ENCODE measurements around the gene FSIP1. TPM values are rescaled to one million over a fixed set of nuclear protein-coding genes. Genes with fewer than 3 reads are reported as not detected.

FSIP1 gene
- total RNA-seq, 2 experiments from 2014 or later: 0.22 to 0.34 TPM

DNA sequence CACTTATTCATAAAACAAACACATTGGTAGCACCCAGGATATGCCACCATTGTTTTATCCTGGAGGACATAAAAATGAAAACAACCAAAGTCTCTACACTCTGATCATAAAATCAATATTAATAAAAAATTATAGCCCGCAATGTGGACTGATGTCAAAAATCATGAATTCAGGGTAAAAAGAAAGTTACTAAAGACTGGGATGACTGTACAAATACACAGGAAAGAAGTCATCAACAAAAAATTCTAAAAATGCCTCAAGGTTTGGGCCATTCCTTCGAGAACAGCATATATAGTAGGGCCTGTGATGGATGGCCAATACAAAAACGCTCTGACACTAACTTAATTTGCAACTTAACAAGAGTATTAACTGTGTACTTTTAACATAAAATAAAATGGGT, 125.0 kb downstream of the FSIP1 start:
- POLR2A ChIA-PET: no interaction called here
- no peak for DNase-seq
- Mint-ChIP-seq H3K9me3 (no peaks in the 10 kb centered on the region), H3K36me3 (ENCODE audit: low read depth) (no peaks in the 10 kb centered on the region), H3K27ac (no peak overlapping the region), H3K27me3 (no peaks in the 10 kb centered on the region), H3K4me3 (no peak overlapping the region), H3K4me1 (ENCODE audit: low read depth) (no peaks in the 10 kb centered on the region)
- no peaks in the 10 kb centered on the region for H3K27me3 ChIP-seq (ENCODE audit: control insufficient read depth in 1 of 2, insufficient read depth in 2 of 2, low read length in 2 of 2)
- CTCF ChIA-PET: interaction anchor here (0.7 kb wide), 1 partner anchor 373 kb away, joined by 4 read pairs; no protein-coding TSS in a partner anchor
- TF ChIP-seq, protein P1, sequence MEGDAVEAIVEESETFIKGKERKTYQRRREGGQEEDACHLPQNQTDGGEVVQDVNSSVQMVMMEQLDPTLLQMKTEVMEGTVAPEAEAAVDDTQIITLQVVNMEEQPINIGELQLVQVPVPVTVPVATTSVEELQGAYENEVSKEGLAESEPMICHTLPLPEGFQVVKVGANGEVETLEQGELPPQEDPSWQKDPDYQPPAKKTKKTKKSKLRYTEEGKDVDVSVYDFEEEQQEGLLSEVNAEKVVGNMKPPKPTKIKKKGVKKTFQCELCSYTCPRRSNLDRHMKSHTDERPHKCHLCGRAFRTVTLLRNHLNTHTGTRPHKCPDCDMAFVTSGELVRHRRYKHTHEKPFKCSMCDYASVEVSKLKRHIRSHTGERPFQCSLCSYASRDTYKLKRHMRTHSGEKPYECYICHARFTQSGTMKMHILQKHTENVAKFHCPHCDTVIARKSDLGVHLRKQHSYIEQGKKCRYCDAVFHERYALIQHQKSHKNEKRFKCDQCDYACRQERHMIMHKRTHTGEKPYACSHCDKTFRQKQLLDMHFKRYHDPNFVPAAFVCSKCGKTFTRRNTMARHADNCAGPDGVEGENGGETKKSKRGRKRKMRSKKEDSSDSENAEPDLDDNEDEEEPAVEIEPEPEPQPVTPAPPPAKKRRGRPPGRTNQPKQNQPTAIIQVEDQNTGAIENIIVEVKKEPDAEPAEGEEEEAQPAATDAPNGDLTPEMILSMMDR (IDR thresholded peaks at IDR 0.05): no peak
- no peaks in the 10 kb centered on the region for H3K4me1 ChIP-seq (ENCODE audit: insufficient read depth, low read length)
- no peak for ATAC-seq (ENCODE audit: poor library complexity)
- intact Hi-C loops (cut with DNase I, micrococcal nuclease): no loop called here
- H3K4me3 ChIP-seq (ENCODE audit: low read length): no peak overlapping the region
- H3K27ac ChIP-seq (ENCODE audit: low read depth in 1 of 2, low read length in 2 of 2): no peak overlapping the region
- H3K36me3 ChIP-seq (ENCODE audit: insufficient read depth, low read length): no peaks in the 10 kb centered on the region
- H3K9me3 ChIP-seq (ENCODE audit: control insufficient read depth in 1 of 2, insufficient read depth in 1 of 2, low read length in 2 of 2): no peaks in the 10 kb centered on the region

DNA sequence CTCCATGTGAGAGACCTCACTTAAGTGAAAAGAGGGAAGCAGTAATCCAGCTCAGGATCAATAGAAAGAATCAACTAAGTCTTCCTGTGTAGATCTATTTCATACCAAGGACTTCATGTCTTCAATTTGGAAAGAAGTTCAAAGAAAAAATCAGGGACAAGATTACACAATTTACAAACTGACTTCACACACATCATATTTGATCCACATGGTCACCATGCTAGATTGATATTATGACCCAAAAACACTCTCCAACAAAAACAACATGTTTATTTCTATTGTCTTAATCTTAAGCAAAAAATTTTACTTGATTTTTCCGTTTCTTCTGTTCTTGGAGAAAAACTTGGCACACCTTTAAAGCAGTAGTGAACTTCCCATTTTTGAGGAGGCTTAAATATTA, 125.5 kb downstream of the FSIP1 start:
- DNase-seq: no peak
- Histone ChIP-seq H3K9me3 (ENCODE audit: control insufficient read depth in 1 of 2, insufficient read depth in 1 of 2, low read length in 2 of 2) (no peaks in the 10 kb centered on the region), H3K27me3 (ENCODE audit: control insufficient read depth in 1 of 2, insufficient read depth in 2 of 2, low read length in 2 of 2) (no peaks in the 10 kb centered on the region), H3K27ac (ENCODE audit: low read depth in 1 of 2, low read length in 2 of 2) (no peak overlapping the region), H3K4me1 (ENCODE audit: insufficient read depth, low read length) (no peaks in the 10 kb centered on the region), H3K4me3 (ENCODE audit: low read length) (no peak overlapping the region), H3K36me3 (ENCODE audit: insufficient read depth, low read length) (no peaks in the 10 kb centered on the region)
- Mint-ChIP-seq H3K9me3 (no peaks in the 10 kb centered on the region), H3K4me1 (ENCODE audit: low read depth) (no peaks in the 10 kb centered on the region), H3K27me3 (no peaks in the 10 kb centered on the region), H3K27ac (no peak overlapping the region), H3K36me3 (ENCODE audit: low read depth) (no peaks in the 10 kb centered on the region), H3K4me3 (no peak overlapping the region)
- no peak for ATAC-seq (ENCODE audit: poor library complexity)
- ChIA-PET CTCF (no interaction called here), POLR2A (no interaction called here)
- intact Hi-C loops (cut with DNase I, micrococcal nuclease): no loop called here
- TF ChIP-seq, protein P1 (IDR thresholded peaks at IDR 0.05): no peak

DNA sequence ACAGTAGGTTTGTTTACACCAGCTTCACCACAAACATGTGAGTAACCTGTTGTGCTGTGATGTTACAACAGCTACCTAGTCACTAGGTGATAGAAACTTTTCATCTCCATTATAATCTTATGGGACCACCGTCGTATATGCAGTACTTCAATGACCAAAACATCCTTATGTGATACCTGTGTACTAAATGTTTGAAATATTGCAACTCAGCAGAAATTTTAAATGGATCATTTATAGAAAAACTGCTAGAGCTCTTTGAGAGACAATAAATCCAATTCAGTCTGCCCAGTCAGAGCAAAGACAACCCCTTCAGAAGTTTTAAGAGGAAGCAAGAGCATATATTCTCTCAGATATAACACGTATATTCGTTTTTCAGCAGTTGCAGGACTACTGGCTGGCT, 128.3 kb downstream of the FSIP1 start:
- Histone ChIP-seq H3K27ac (ENCODE audit: low read depth in 1 of 2, low read length in 2 of 2) (no peak overlapping the region), H3K4me3 (ENCODE audit: low read length) (no peak overlapping the region), H3K4me1 (ENCODE audit: insufficient read depth, low read length) (no peaks in the 10 kb centered on the region), H3K9me3 (ENCODE audit: control insufficient read depth in 1 of 2, insufficient read depth in 1 of 2, low read length in 2 of 2) (no peaks in the 10 kb centered on the region), H3K27me3 (ENCODE audit: control insufficient read depth in 1 of 2, insufficient read depth in 2 of 2, low read length in 2 of 2) (no peaks in the 10 kb centered on the region), H3K36me3 (ENCODE audit: insufficient read depth, low read length) (no peaks in the 10 kb centered on the region)
- Mint-ChIP-seq H3K27ac (no peak overlapping the region), H3K36me3 (ENCODE audit: low read depth) (no peaks in the 10 kb centered on the region), H3K4me3 (no peak overlapping the region), H3K27me3 (no peaks in the 10 kb centered on the region), H3K9me3 (no peaks in the 10 kb centered on the region), H3K4me1 (ENCODE audit: low read depth) (no peaks in the 10 kb centered on the region)
- CTCF ChIA-PET: interaction anchor here (0.6 to 1.2 kb wide), 2 partner anchors 24 to 811 kb away, joined by 3 to 4 read pairs; no protein-coding TSS in a partner anchor
- TF ChIP-seq, protein P1 (IDR thresholded peaks at IDR 0.05): no peak
- DNase-seq (no peak), ATAC-seq (ENCODE audit: poor library complexity) (no peak)
- POLR2A ChIA-PET: no interaction called here
- intact Hi-C loops (cut with DNase I, micrococcal nuclease): no loop called here

Measured in CD4-positive, alpha-beta T cell (primary cell).